NCI-H510A (cell line): ENCODE measurements around the gene JPH3.
"Not testable (repeated sequence)": the region's sequence is repeated elsewhere in the genome, so short reads cannot be mapped to it uniquely, and the experiment has no call there.

ENCODE experiments used
- DNase-seq: peaks from one replicate; lab custom pipeline; 2025; lab: John Stamatoyannopoulos, UW

Gene JPH3

DNA sequence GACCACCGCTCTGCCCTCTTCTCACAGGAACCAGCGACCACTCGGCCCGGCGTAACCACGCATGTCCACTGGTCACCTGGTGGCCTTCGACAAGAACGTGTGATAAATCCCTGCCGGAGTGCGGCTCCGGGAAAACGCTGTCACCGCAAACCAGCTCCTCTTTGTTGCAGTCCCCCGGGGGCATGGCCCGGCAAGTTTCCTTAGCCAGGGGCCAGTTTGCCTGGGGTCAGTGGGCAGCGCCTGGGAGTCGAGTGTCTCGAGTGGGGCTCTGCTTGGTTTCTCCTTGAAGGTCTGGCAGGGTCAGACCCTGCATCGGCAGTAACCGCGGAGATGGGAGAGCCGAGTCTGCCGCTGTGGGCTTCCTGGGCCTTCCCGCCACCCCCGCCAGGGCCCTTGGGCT, 52.5 kb downstream of the JPH3 start:
- DNase-seq = no peak

GRCh38 chr16:87656328-87656727, 54.0 kb downstream of the JPH3 start:
- DNase-seq = no peak

DNA sequence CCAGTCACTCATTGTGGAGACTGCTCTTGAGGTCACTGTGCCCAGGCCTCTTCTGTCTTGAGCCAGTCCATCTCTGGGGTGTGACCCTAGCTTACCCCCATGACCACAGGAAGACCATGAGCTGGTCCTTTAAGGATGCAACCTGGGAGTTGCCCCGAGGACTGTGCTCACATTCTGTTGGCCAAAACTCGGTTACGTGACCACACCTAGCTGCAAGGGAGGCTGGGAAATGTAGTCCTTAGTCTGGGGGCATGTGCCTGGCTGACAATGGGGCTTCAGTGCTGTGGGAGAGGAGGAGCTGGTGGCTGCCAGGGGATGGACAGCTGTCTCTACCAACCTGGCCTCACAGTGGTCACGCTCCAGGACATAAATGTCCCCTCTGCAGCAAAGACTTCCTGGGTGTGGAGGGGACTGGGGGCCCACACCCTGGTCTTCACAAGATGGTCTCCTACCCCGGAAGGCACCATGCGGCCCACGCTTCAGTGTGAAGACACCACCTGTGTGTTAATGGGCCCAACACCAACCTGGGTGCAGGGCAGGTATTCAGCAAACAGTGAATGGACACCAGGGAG, 55.4 kb downstream of the JPH3 start:
- no peak for DNase-seq

GRCh38 chr16:87658564-87659225, 56.4 kb downstream of the JPH3 start:
- no peak for DNase-seq

DNA sequence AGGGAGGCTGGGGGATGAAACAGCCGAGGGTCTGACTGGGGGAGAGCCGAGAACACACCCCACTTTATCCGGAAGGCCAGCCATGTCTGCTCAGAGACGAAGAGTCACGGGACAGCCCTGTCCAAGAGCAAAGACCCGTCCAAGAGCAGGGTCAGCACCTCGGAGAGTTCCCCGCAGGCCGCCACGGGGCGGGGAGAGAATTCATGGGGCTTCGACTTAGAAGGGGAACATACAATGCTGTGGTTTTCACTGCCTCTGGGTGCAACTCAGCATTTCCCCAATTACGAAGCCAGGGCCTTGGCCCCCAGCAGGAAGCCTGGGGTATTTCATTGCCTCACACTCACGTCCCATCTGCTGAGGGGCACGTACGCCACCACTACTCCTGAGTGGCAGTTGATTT, 59.3 kb downstream of the JPH3 start:
- no peak for DNase-seq

DNA sequence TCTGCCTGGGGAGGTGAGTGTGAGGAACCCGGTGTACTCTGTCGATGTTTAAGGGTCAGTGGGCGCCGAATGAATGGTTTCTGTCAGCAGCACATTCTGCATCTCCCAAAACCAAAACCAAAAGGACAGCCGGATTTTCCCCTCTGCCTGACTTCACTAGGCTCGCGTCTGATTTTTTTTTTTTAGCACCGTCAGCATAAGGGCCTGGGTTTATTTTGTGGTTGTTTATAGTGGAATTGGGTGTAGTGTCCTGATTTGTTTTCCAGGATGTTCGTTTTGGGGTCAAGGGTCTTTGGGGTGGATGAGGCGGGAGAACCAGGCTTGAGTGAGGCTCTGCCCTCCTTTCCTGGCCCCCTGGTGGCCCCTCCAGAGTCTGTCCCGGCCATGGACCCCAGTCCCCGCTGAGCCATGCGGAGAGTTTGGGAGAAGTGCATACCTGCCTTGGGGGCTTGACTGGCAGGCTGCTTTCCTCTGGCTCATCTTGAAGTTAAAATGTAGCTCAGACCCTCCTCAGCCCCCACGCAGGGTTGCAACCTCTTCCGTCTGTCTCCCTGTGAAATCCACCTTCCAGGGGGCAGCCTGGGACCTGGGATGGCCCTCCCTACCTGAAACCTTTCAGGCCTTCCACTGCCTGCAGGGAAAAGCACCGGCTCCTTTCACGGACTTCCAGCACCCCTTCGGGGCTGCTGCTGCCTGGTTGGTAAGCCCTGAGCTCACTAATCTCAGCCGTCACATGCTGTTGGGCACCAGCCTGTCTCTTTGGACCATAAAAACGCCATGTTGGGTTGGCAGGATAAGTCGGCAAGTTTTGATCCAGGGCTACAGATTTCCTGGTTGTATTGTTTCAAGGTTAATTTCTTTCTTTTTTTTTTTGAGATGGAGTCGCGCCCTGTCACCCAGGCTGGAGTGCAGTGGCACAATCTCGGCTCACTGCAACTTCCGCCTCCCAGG, 60.2 kb downstream of the JPH3 start:
- DNase-seq = no peak

- no peak for DNase-seq
Observed at GRCh38 chr16:87664792-87665191, 62.5 kb downstream of the JPH3 start.

- DNase-seq = no peak
Observed at GRCh38 chr16:87665193-87665592, 62.9 kb downstream of the JPH3 start.

DNA sequence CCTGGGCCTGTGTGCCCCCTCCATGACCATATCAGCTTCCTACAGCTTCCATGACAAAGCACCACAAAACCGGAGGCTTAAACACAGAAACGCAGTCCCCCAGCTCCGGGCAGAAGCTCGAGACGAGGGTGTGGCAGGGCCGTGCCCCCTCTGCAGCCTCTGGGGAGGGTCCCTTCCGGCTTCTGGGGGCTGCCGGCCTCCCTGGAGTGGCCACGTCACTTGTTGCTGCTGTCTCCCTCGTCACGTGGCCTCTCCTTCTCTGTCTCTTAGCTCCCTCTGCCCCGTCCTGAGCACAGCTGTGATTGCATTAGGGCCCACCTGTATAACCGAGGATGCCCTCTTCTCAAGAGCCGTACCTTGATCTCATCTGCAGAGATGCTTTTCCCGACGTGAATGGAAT, 64.6 kb downstream of the JPH3 start:
- no peak for DNase-seq

DNA sequence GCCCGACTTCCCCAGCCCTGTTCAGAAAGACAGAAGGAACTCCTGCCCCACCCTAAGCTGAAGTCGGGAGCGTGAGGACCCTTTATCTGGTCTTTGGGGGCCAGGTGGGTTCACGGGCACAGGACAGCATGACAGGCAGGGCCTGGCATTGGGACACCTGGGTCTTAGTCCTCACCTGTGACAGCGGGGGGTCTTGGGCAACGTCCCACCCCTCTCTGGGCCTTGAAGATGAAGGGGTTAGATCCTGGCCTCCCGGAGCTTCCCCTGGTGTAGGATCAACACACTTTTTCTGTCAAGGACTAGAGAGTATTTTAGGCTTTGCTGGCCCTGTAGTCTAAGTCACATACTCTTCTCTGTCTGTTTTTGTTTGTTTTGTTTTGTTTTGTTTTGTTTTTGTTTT, 65.1 kb downstream of the JPH3 start:
- no peak for DNase-seq

- DNase-seq = no peak
Observed at GRCh38 chr16:87667946-87668345, 65.6 kb downstream of the JPH3 start.

DNA sequence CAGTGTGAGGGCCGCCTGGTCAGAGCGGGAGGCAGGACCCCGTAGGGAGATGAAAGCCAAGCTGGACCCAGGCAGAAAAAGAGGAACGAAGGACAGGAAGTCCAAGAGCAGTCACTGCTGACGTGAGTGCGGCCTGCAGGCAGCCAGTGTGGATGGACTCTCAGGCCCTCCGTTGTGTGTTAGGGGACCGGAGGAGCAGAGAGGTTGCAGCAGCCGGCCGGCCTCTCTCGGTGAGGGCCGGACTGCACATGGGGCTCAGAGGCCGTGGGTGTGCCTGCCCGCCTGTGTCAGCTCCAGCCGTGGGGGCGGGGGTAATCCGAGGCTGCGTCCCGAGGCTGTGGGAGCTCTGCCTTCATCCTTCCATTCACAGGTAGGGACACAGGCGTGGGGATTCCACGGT, 67.4 kb downstream of the JPH3 start:
- DNase-seq = no peak

DNA sequence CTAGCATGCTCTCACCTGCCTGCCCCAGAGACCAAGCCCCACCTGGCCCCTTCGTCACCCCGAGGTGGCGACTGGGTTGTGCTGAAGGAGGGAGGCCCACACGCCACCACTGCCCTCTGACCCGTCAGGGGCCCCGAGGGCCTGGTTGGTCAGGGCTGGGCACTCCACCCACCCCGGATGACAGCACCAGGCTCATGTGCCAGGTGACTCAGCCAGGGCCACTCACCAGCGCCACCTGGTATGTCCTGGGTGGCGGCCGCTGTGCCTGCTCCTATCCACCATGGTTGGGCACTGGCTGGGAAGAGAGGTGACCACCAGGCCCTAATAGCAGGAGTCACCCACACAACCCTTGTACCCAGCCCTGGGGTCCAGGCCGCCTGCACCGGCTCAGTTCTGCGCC, 68.9 kb downstream of the JPH3 start:
- DNase-seq = no peak

- DNase-seq = no peak
Observed at GRCh38 chr16:87671715-87672270, 69.5 kb downstream of the JPH3 start.

DNA sequence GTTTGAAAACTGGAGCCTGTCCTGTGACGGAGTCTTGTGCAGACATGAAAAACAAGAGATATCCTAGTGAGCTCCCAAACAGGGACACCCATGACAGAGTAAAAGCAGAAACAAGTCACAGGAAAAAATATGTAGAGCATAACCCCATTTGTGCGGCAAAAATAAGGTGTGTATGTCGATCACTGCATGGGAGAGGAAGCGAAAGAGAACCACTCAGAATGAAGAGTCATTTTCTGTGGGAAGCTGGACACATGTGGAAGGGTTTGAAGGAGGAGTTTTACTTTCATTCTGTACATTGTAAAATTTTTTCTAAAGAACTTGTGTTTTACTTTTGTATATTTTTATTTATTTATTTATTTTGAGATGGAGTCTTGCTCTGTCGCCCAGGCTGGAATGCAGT, 72.1 kb downstream of the JPH3 start:
- no peak for DNase-seq

DNA sequence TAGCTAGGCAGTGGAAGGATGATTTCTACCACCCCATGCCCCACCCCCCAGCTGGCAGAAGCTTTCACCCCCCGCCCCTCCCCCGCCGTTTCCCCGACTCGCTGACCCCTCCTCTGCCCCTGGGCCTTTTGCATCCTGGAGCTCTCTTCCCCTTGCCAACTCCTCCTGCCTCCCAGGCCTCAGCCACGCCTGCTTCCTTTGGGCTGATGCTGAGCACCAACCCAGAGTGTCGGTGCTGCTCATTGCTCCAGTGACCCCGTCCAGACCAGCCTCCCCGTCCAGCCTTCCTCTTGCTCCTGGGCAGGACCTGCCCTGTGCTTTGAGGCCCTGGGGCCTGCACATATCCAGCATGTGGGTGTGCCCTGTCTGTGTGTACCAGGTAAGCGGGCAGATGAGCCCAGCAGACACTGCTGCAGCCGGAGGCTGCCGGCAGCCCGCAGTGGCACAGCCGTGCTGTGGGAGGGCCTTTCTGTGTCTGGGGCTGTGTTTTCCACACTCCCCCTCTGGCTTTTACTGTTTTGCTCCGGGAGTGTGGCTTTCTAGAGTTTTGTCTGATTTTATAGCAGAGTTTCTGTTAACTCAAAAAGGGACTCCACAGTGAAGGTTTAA, 72.9 kb downstream of the JPH3 start:
- DNase-seq = no peak

- DNase-seq = no peak
Observed at GRCh38 chr16:87677830-87678229, 75.5 kb downstream of the JPH3 start.

DNA sequence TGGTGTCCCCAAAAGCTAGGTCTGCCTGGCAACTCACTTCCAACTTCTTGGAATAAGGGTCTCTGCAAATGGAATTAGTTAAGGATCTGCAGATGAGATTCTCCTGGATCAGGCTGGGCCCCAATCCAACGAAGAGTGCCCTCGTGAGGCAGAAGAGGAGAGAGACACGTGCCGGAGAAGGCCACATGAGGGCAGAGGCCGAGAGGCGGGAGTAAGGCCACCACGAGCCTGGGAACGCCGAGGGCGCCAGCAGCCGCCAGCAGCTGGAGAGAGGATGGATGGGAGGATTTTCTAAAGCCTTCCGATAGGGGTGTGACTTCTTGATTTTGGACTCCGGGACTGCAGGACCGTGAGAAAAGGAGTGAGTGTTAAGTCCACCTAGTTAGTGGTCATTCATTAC, 76.3 kb downstream of the JPH3 start:
- DNase-seq = no peak

- no peak for DNase-seq
Observed at GRCh38 chr16:87679593-87680271, 77.4 kb downstream of the JPH3 start.

GRCh38 chr16:87680272-87680644, 78.0 kb downstream of the JPH3 start:
- no peak for DNase-seq

GRCh38 chr16:87681051-87681602, 78.8 kb downstream of the JPH3 start:
- DNase-seq = not testable (repeated sequence)
